Thyroid gland (tissue), 4 donors: ENCODE results near the gene ITGAE. TPM values are rescaled to one million over a fixed set of nuclear protein-coding genes. Genes with fewer than 3 reads are reported as not detected.

ENCODE experiments used
- DNase-seq, 2 donors: peaks; one replicate each; pipeline ENCODE4 v3.0.0-alpha.2; 2019
- H3K27ac ChIP-seq, 3 donors: fragments of 200-600 bp; sonication (generic); 1 replicate in 2 of 3; 2 replicates in 1 of 3; pipeline ENCODE4 v1.5.1; 2016 to 2019; ENCODE audit warnings: mild to moderate bottlenecking in 1 of 3, moderate library complexity in 1 of 3
- H3K27me3 ChIP-seq: fragments of 200-600 bp; sonication (generic); one replicate; pipeline ENCODE4 v1.5.1; 2019
- H3K36me3 ChIP-seq, 2 donors: fragments of 200-600 bp; sonication (generic); one replicate each; pipeline ENCODE4 v1.5.1; 2016 to 2019
- H3K4me1 ChIP-seq, 2 donors: fragments of 200-600 bp; sonication (generic); one replicate each; pipeline ENCODE4 v1.5.1; 2017 to 2019
- H3K4me3 ChIP-seq, 3 donors: fragments of 200-600 bp; sonication (generic); replicated peaks in 1 of 3; 1 replicate in 2 of 3; 2 replicates in 1 of 3; pipeline ENCODE4 v1.5.1; 2016; ENCODE audit warnings: mild to moderate bottlenecking in 1 of 3
- H3K9me3 ChIP-seq: fragments of 200-600 bp; sonication (generic); one replicate; pipeline ENCODE4 v1.5.1; 2017
- POLR2A ChIP-seq, 2 donors: fragments of 450-650 bp; IDR thresholded peaks; one replicate each; pipeline ENCODE4 v1.6.1; 2017; ENCODE audit warnings: antibody characterized with exemption in 2 of 2, mild to moderate bottlenecking in 2 of 2, moderate library complexity in 1 of 2
- WGBS, 2 donors: methylation state at CpG; one replicate each; pipeline ENCODE4 v1.1.5; 2017; 5-methylcytosine and 5-hydroxymethylcytosine counted together
- intact Hi-C: fragments of 100-400 bp; cut with DNase I; formaldehyde crosslinking; loops from one replicate; pipeline ENCODE4 v1.15.1; 2023
- total RNA-seq, 4 donors: library from RNA; depleted of rRNA; stranded (reverse); fragments of >200 nt; gene quantifications; one replicate each; pipeline ENCODE4 v1.2.3, GENCODE V29; 2016
- TF ChIP-seq, protein P1 (sequence below), 6 experiments: fragments of 200-600 bp in 3 of 6; fragments of 450-650 bp in 3 of 6; sonication (generic) in 3 of 6; IDR thresholded peaks; one replicate each; pipeline ENCODE4 v1.5.1; 2016 to 2019; ENCODE audit warnings: antibody characterized with exemption in 6 of 6, mild to moderate bottlenecking in 2 of 6, inconsistent platforms in 1 of 6, moderate library complexity in 1 of 6

ITGAE gene
- total RNA-seq, 4 donors from 2014 or later, result 5.5 to 31.9 (median 19.4) TPM

- H3K9me3 ChIP-seq, result no peaks in the 10 kb centered on the region
- no peaks in the 10 kb centered on the region for H3K4me1 ChIP-seq
- H3K36me3 ChIP-seq, result peaks cover 11 to 34% of the 10 kb centered on the region in 2 donors
- intact Hi-C loops, result no loop called here
- no peak for DNase-seq
- no peak for TF ChIP-seq POLR2A (IDR thresholded peaks at IDR 0.05)
- TF ChIP-seq, protein P1, sequence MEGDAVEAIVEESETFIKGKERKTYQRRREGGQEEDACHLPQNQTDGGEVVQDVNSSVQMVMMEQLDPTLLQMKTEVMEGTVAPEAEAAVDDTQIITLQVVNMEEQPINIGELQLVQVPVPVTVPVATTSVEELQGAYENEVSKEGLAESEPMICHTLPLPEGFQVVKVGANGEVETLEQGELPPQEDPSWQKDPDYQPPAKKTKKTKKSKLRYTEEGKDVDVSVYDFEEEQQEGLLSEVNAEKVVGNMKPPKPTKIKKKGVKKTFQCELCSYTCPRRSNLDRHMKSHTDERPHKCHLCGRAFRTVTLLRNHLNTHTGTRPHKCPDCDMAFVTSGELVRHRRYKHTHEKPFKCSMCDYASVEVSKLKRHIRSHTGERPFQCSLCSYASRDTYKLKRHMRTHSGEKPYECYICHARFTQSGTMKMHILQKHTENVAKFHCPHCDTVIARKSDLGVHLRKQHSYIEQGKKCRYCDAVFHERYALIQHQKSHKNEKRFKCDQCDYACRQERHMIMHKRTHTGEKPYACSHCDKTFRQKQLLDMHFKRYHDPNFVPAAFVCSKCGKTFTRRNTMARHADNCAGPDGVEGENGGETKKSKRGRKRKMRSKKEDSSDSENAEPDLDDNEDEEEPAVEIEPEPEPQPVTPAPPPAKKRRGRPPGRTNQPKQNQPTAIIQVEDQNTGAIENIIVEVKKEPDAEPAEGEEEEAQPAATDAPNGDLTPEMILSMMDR (IDR thresholded peaks at IDR 0.05), result no peak
- WGBS, 2 donors, result 87 to 95% methylated on average over 10 of the region's 10 CpGs
- H3K27me3 ChIP-seq, result no peaks in the 10 kb centered on the region
- no peak overlapping the region for H3K4me3 ChIP-seq
- H3K27ac ChIP-seq, result no peak overlapping the region
Measured at GRCh38 chr17:3836551-3836950, 35.6 kb upstream of the ITGAE start.

DNA sequence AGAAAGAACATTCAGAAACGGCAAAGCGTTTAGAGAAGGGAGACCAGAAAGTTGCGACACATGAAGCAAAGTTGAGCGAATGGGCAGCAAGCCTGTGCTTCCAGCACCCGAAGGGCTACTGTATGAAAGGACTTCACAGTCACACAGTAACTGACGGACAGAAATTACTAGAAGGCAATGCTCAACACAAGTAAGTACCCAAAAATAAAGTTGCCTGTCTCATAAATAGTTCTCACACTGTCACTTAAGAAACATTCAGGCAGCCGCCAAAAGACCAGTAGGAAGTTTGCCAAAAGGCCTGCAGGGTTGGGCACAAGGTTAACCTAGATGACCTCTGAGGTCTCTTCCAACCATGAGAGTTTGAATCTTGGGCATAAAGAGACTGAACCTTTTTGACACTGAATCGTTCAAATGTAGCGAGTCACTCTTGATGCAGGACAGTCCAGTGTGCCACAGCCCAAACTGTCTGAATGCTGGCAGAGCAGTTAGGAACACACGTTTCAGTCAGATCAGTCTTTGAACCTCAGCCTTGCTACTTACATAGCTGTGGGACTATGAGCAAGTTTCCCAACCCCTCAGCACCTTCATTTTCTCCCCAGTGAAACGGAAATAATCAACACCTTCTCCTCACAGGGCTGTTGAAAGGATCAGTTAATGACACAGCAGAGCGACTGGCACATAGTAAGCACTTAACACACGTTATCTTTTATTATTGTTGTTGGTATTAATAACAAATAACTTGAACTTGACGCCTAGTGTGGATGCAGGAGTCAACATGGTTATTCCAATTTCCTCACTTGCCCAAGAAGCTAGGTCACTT is 34.6 kb upstream of the ITGAE start:
- no peak overlapping the region for H3K4me3 ChIP-seq
- no peak overlapping the region for H3K27ac ChIP-seq
- WGBS, 2 donors, result 85 to 88% methylated on average over 14 of the region's 14 CpGs
- no peaks in the 10 kb centered on the region for H3K9me3 ChIP-seq
- no peaks in the 10 kb centered on the region for H3K4me1 ChIP-seq
- no peak for DNase-seq
- no peaks in the 10 kb centered on the region for H3K27me3 ChIP-seq
- H3K36me3 ChIP-seq, result peaks cover 11 to 34% of the 10 kb centered on the region in 2 donors
- intact Hi-C loops, result no loop called here
- TF ChIP-seq POLR2A (IDR thresholded peaks at IDR 0.05), result no peak
- TF ChIP-seq, protein P1 (IDR thresholded peaks at IDR 0.05), result no peak

DNA sequence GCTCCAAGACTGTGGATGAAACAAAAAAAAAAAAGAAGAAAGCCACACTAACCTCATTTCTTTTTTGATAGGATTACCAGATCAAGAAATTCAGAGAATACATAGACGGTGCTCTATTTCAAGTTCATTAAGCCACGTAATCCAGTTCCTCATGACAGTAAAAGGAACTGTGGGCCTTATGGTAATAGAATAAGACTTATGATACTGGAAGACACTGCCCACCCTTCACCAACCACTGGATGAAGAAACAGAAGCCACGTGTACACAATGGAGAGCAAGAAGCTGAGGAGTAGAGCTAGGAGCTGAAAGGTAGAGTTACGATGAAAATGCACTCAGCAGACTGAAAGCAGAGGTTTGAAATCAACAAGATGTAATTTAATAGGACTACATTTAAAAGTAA is 33.8 kb upstream of the ITGAE start:
- intact Hi-C loops, result no loop called here
- Histone ChIP-seq H3K4me1 (no peaks in the 10 kb centered on the region), H3K9me3 (no peaks in the 10 kb centered on the region), H3K27me3 (no peaks in the 10 kb centered on the region), H3K4me3 (no peak overlapping the region), H3K36me3 (peaks cover 11 to 32% of the 10 kb centered on the region in 2 donors), H3K27ac (no peak overlapping the region)
- DNase-seq, result no peak
- TF ChIP-seq, protein P1 (IDR thresholded peaks at IDR 0.05), result no peak
- no peak for TF ChIP-seq POLR2A (IDR thresholded peaks at IDR 0.05)
- WGBS, 2 donors, result 93 to 94% methylated on average over 4 of the region's 4 CpGs

GRCh38 chr17:3828852-3829232 is 27.9 kb upstream of the ITGAE start:
- DNase-seq, result no peak
- H3K4me3 ChIP-seq, result no peak overlapping the region
- no peaks in the 10 kb centered on the region for H3K27me3 ChIP-seq
- intact Hi-C loops, result no loop called here
- 92 to 94% methylated on average over 7 of the region's 7 CpGs for WGBS, 2 donors
- H3K36me3 ChIP-seq, result peaks cover 22 to 25% of the 10 kb centered on the region in 2 donors
- no peaks in the 10 kb centered on the region for H3K9me3 ChIP-seq
- no peak for TF ChIP-seq POLR2A (IDR thresholded peaks at IDR 0.05)
- TF ChIP-seq, protein P1 (IDR thresholded peaks at IDR 0.05), result no peak
- peak overlapping the region; percentile 8 to 55 (median 11) for H3K27ac ChIP-seq
- peaks cover 13% of the 10 kb centered on the region in 2 donors for H3K4me1 ChIP-seq

GRCh38 chr17:3828151-3828851 is 27.3 kb upstream of the ITGAE start:
- TF ChIP-seq POLR2A (IDR thresholded peaks at IDR 0.05), result no peak
- TF ChIP-seq, protein P1 (IDR thresholded peaks at IDR 0.05), result no peak
- WGBS, 2 donors, result 24 to 35% methylated on average over 7 of the region's 7 CpGs
- H3K4me3 ChIP-seq, result no peak overlapping the region
- DNase-seq, result peak; percentile 60 to 70
- H3K27ac ChIP-seq, result peak overlapping the region; percentile 33 to 66 (median 55)
- intact Hi-C loops, result no loop called here
- peaks cover 13% of the 10 kb centered on the region in 2 donors for H3K4me1 ChIP-seq
- peaks cover 25 to 29% of the 10 kb centered on the region in 2 donors for H3K36me3 ChIP-seq
- H3K27me3 ChIP-seq, result no peaks in the 10 kb centered on the region
- no peaks in the 10 kb centered on the region for H3K9me3 ChIP-seq
